ENCODE data around the gene ZNRF4. TPM values are rescaled to one million over a fixed set of nuclear protein-coding genes. Genes with fewer than 3 reads are reported as not detected.

Gene ZNRF4
- total and polyA plus RNA-seq, 2 donors (not counting 3 experiments of a cell fraction or from before 2014, with no cell fraction given) = not detected

- H3K27me3 ChIP-seq (ENCODE audit: control insufficient read depth in 2 of 2, insufficient read depth in 2 of 2, low read length in 2 of 2) = no peaks in the 10 kb centered on the region
- H4K20me1 ChIP-seq (replicated peaks; ENCODE audit: control insufficient read depth, extremely low read depth, insufficient read depth, low read length) = no peaks in the 10 kb centered on the region
- H3K4me2 ChIP-seq (ENCODE audit: insufficient read depth, low read length) = no peak overlapping the region
- ChIA-PET POLR2A (no interaction called here), CTCF (no interaction called here)
- FAIRE-seq = no peak
- no TSS peak for BruUV-seq (replicated peaks)
- no peak overlapping the region for H2AFZ ChIP-seq (ENCODE audit: low read depth, low read length)
- dilution Hi-C loops (cut with MboI; ENCODE audit: extremely low pct_ligation_motif_present, low sequenced_read_pairs) (no loop called here), intact Hi-C loops (cut with micrococcal nuclease) (no loop called here)
- TF ChIP-seq FOS (IDR thresholded peaks at IDR 0.05; ENCODE audit: borderline replicate concordance, insufficient read depth, low read length) (no peak), MYC (IDR thresholded peaks at IDR 0.05; ENCODE audit: low read depth, low read length) (no peak), MAX (IDR thresholded peaks at IDR 0.05; ENCODE audit: insufficient read depth, insufficient read length) (no peak)
- H3K36me3 ChIP-seq (ENCODE audit: control insufficient read depth in 2 of 2, extremely low read depth in 1 of 2, insufficient read depth in 2 of 2, low read length in 2 of 2) = no peaks in the 10 kb centered on the region
- H3K27ac ChIP-seq (ENCODE audit: insufficient read depth, low read depth, low read length) = no peak overlapping the region
- H3K79me2 ChIP-seq (ENCODE audit: control insufficient read depth, insufficient read depth, low read length) = no peaks in the 10 kb centered on the region
- H3K9ac ChIP-seq (replicated peaks; ENCODE audit: extremely low read depth, insufficient read depth, low read length) = no peak overlapping the region
- no peaks in the 10 kb centered on the region for H3K9me1 ChIP-seq (replicated peaks; ENCODE audit: control insufficient read depth, extremely low read depth, insufficient read depth, low read length)
- DNase-seq (ENCODE audit: low read depth, low spot score) = no peak
- no peak overlapping the region for H3K4me3 ChIP-seq (replicated peaks in 1 of 3; ENCODE audit: insufficient read depth in 1 of 3, low read depth in 1 of 3, low read length in 3 of 3)
- H3K4me1 ChIP-seq (ENCODE audit: control insufficient read depth, extremely low read depth, insufficient read depth, low read length) = no peaks in the 10 kb centered on the region
- H3K9me3 ChIP-seq (replicated peaks; ENCODE audit: control insufficient read depth, insufficient read depth, low read length) = no peaks in the 10 kb centered on the region
These were observed 36.5 kb upstream of the ZNRF4 start for GRCh38 chr19:5418677-5419076.

GRCh38 chr19:5420953-5421352 is 34.3 kb upstream of the ZNRF4 start:
- Histone ChIP-seq H3K9me3 (replicated peaks; ENCODE audit: control insufficient read depth, insufficient read depth, low read length) (no peaks in the 10 kb centered on the region), H3K79me2 (ENCODE audit: control insufficient read depth, insufficient read depth, low read length) (no peaks in the 10 kb centered on the region), H3K27me3 (ENCODE audit: control insufficient read depth in 2 of 2, insufficient read depth in 2 of 2, low read length in 2 of 2) (no peaks in the 10 kb centered on the region), H4K20me1 (replicated peaks; ENCODE audit: control insufficient read depth, extremely low read depth, insufficient read depth, low read length) (no peaks in the 10 kb centered on the region), H3K36me3 (ENCODE audit: control insufficient read depth in 2 of 2, extremely low read depth in 1 of 2, insufficient read depth in 2 of 2, low read length in 2 of 2) (no peaks in the 10 kb centered on the region), H3K9ac (replicated peaks; ENCODE audit: extremely low read depth, insufficient read depth, low read length) (no peak overlapping the region), H3K4me3 (replicated peaks in 1 of 3; ENCODE audit: insufficient read depth in 1 of 3, low read depth in 1 of 3, low read length in 3 of 3) (no peak overlapping the region), H3K9me1 (replicated peaks; ENCODE audit: control insufficient read depth, extremely low read depth, insufficient read depth, low read length) (no peaks in the 10 kb centered on the region), H2AFZ (ENCODE audit: low read depth, low read length) (no peak overlapping the region), H3K4me1 (ENCODE audit: control insufficient read depth, extremely low read depth, insufficient read depth, low read length) (no peaks in the 10 kb centered on the region), H3K4me2 (ENCODE audit: insufficient read depth, low read length) (no peak overlapping the region), H3K27ac (ENCODE audit: insufficient read depth, low read depth, low read length) (no peak overlapping the region)
- no peak for FAIRE-seq
- no peak for TF ChIP-seq GATA2 (IDR thresholded peaks at IDR 0.05; ENCODE audit: insufficient read depth, insufficient read length, low read depth, low read length)
- TF ChIP-seq POLR2A (IDR thresholded peaks at IDR 0.05; ENCODE audit: low read depth, low read length) = no peak
- TF ChIP-seq EZH2 (IDR thresholded peaks at IDR 0.05; ENCODE audit: borderline replicate concordance, low read depth, low read length, severe bottlenecking) = no peak
- TF ChIP-seq POLR2AphosphoS5 (IDR thresholded peaks at IDR 0.05; ENCODE audit: insufficient read depth, low read depth, low read length) = no peak
- no peak for TF ChIP-seq CTCF (IDR thresholded peaks at IDR 0.05; ENCODE audit: extremely low read depth in 1 of 2, insufficient read depth in 1 of 2, low read depth in 1 of 2, low read length in 2 of 2)
- TF ChIP-seq MYC (IDR thresholded peaks at IDR 0.05; ENCODE audit: low read depth, low read length) = no peak
- no peak for TF ChIP-seq JUN (IDR thresholded peaks at IDR 0.05; ENCODE audit: borderline replicate concordance, insufficient read depth, insufficient read length, low read depth)
- no peak for TF ChIP-seq MAX (IDR thresholded peaks at IDR 0.05; ENCODE audit: insufficient read depth, insufficient read length)
- TF ChIP-seq FOS (IDR thresholded peaks at IDR 0.05; ENCODE audit: borderline replicate concordance, insufficient read depth, low read length) = no peak
- no peak for DNase-seq (ENCODE audit: low read depth, low spot score)
- no TSS peak for BruUV-seq (replicated peaks)
- ChIA-PET CTCF (no interaction called here), POLR2A (interaction anchor here (0.6 kb wide), 1 partner anchor 37 kb away, joined by 5 read pairs; no protein-coding TSS in a partner anchor)
- intact Hi-C loops (cut with micrococcal nuclease) = no loop called here
- dilution Hi-C loops (cut with MboI; ENCODE audit: extremely low pct_ligation_motif_present, low sequenced_read_pairs) = no loop called here
